B cell (primary cell): ENCODE data around the gene GIMAP1. TPM values are rescaled to one million over a fixed set of nuclear protein-coding genes. Genes with fewer than 3 reads are reported as not detected.

Experiments used
- ATAC-seq: fragments of 200-7000 bp; cut with Tn5 transposase; one replicate; pipeline ENCODE4 v1.10.0; 2021; ENCODE audit warnings: low read depth, mild to moderate bottlenecking, moderate number of reproducible peaks, moderate library complexity
- CTCF ChIA-PET: fragments of 350-600 bp; sonication (Branson Sonifier 250); formaldehyde crosslinking; loops from one replicate; lab custom pipeline; 2021; ENCODE audit warnings: antibody characterized with exemption, inconsistent platforms; lab: Charles Lee
- POLR2A ChIA-PET: fragments of 350-600 bp; sonication (Branson Sonifier 250); formaldehyde crosslinking; loops from one replicate; lab custom pipeline; 2021; ENCODE audit warnings: antibody characterized with exemption; lab: Charles Lee
- DNase-seq: peaks from one replicate; pipeline ENCODE4 v3.0.0; 2013
- H2AFZ ChIP-seq: 2 replicates; pipeline ENCODE4 v1.6.1; 2012; ENCODE audit warnings: mild to moderate bottlenecking, low read depth, low read length; ENCODE audit not compliant: insufficient read depth, poor library complexity, severe bottlenecking
- H3K27ac ChIP-seq, 2 donors: 1 replicate in 1 of 2; 2 replicates in 1 of 2; pipeline ENCODE4 v1.5.1; 2012 to 2013; ENCODE audit warnings: low read length in 2 of 2, mild to moderate bottlenecking in 2 of 2, moderate library complexity in 1 of 2
- H3K27me3 ChIP-seq, 4 experiments: fragments of 200-600 bp in 1 of 4; sonication (generic) in 1 of 4; replicated peaks in 1 of 4; 1 replicate in 2 of 4; 2 replicates in 2 of 4; pipeline versions ENCODE4 v1.6.1 to v1.7.0; 2013 to 2016; ENCODE audit warnings: low read length in 3 of 4, mild to moderate bottlenecking in 2 of 4, mixed read lengths in 1 of 4, moderate library complexity in 1 of 4; ENCODE audit not compliant: insufficient read depth in 4 of 4, control insufficient read depth in 3 of 4; ENCODE audit errors: control extremely low read depth in 1 of 4
- H3K36me3 ChIP-seq, 2 experiments: replicated peaks in 1 of 2; 1 replicate in 1 of 2; 2 replicates in 1 of 2; pipeline versions ENCODE4 v1.6.1 to v1.7.1; 2013; ENCODE audit warnings: low read length in 1 of 2; ENCODE audit not compliant: insufficient read depth in 2 of 2, control insufficient read depth in 1 of 2; ENCODE audit errors: control extremely low read depth in 1 of 2, extremely low read depth in 1 of 2
- H3K4me1 ChIP-seq, 2 donors: fragments of 200-600 bp in 1 of 2; sonication (generic) in 1 of 2; 1 replicate in 1 of 2; 2 replicates in 1 of 2; pipeline versions ENCODE4 v1.5.1 to v1.6.1; 2013 to 2017; ENCODE audit warnings: low read length in 2 of 2; ENCODE audit not compliant: control insufficient read depth in 2 of 2, insufficient read depth in 2 of 2
- H3K4me2 ChIP-seq: replicated peaks from 2 replicates; pipeline ENCODE3; 2012; ENCODE audit warnings: mild to moderate bottlenecking, low read depth, low read length; ENCODE audit not compliant: poor library complexity, severe bottlenecking
- H3K4me3 ChIP-seq, 5 experiments: fragments of 200-600 bp in 1 of 5; sonication (generic) in 1 of 5; 1 replicate in 3 of 5; 2 replicates in 2 of 5; pipeline versions ENCODE4 v1.5.1 to v1.7.0; 2011 to 2016; ENCODE audit warnings: low read length in 4 of 5, mild to moderate bottlenecking in 4 of 5, low read depth in 2 of 5, control low read depth in 1 of 5, moderate library complexity in 1 of 5; ENCODE audit not compliant: insufficient read depth in 1 of 5; ENCODE audit errors: control extremely low read depth in 1 of 5, extremely low read depth in 1 of 5
- H3K79me2 ChIP-seq: fragments of 200-600 bp; sonication (generic); one replicate; pipeline ENCODE4 v1.6.0; 2016; ENCODE audit warnings: low read length; ENCODE audit not compliant: control insufficient read depth, insufficient read depth
- H3K9ac ChIP-seq: fragments of 200-600 bp; sonication (generic); 2 replicates; pipeline ENCODE4 v1.6.1; 2017; ENCODE audit warnings: mild to moderate bottlenecking, low read length, moderate library complexity
- H3K9me3 ChIP-seq, 3 donors: one replicate each; pipeline versions ENCODE4 v1.6.1 to v1.7.1; 2013; ENCODE audit warnings: low read length in 2 of 3; ENCODE audit not compliant: control insufficient read depth in 2 of 3, insufficient read depth in 1 of 3; ENCODE audit errors: control extremely low read depth in 1 of 3
- H4K20me1 ChIP-seq: 2 replicates; pipeline ENCODE4 v1.6.0; 2012; ENCODE audit warnings: mild to moderate bottlenecking, low read length; ENCODE audit not compliant: insufficient read depth, control insufficient read depth, poor library complexity, severe bottlenecking
- H3K27ac Mint-ChIP-seq: one replicate; pipeline ENCODE4 v1.8.0; 2021; ENCODE audit warnings: mixed read lengths
- H3K27me3 Mint-ChIP-seq: one replicate; pipeline ENCODE4 v1.8.0; 2021; ENCODE audit warnings: mixed read lengths
- H3K4me1 Mint-ChIP-seq: one replicate; pipeline ENCODE4 v1.8.0; 2021; ENCODE audit warnings: mixed read lengths
- H3K4me3 Mint-ChIP-seq: one replicate; pipeline ENCODE4 v1.8.0; 2021; ENCODE audit warnings: mixed read lengths
- H3K9me3 Mint-ChIP-seq: one replicate; pipeline ENCODE4 v1.8.0; 2022; ENCODE audit warnings: mixed read lengths; ENCODE audit not compliant: insufficient read depth
- CTCF ChIP-seq: fragments of 200-600 bp; IDR thresholded peaks from one replicate; pipeline ENCODE4 v1.8.0; 2022; ENCODE audit warnings: antibody characterized with exemption, mild to moderate bottlenecking
- EZH2 ChIP-seq: IDR thresholded peaks from 2 replicates; pipeline ENCODE4 v1.6.1; 2012; ENCODE audit warnings: borderline replicate concordance, low read depth, mild to moderate bottlenecking, moderate library complexity, low read length; ENCODE audit not compliant: insufficient read depth, poor library complexity, severe bottlenecking
- WGBS: methylation state at CpG from one replicate; pipeline ENCODE4 v1.1.5; 2013; ENCODE audit warnings: missing lambda C conversion rate; ENCODE audit not compliant: insufficient coverage; 5-methylcytosine and 5-hydroxymethylcytosine counted together
- intact Hi-C: fragments of 100-400 bp; cut with micrococcal nuclease; formaldehyde crosslinking; loops from one replicate; pipeline ENCODE4 v1.10.0; 2022
- polyA plus RNA-seq: library from polyadenylated mRNA; depleted of rRNA; stranded (reverse); fragments of >200 nt; gene quantifications from 2 replicates; pipeline ENCODE4 v1.2.3, GENCODE V29; 2012
- total RNA-seq, 2 donors: library from RNA; stranded (reverse); fragments of 120-200 nt in 1 of 2; gene quantifications; 1 replicate in 1 of 2; 2 replicates in 1 of 2; pipeline versions ENCODE4 v1.2.3 to v1.2.4, GENCODE V29; 2013 to 2022

The GIMAP1 gene
- total and polyA plus RNA-seq, 2 donors (not counting 1 experiment from before 2014, with no cell fraction given) = 0.30 to 0.63 TPM

GRCh38 chr7:150695654-150696053 lies 20.8 kb upstream of the GIMAP1 start:
- Histone ChIP-seq H3K9me3 (peaks cover 11 to 51% (median 14%) of the 10 kb centered on the region in 3 donors), H3K4me2 (no peak overlapping the region), H3K9ac (no peak overlapping the region), H4K20me1 (no peaks in the 10 kb centered on the region), H3K4me1 (no peaks in the 10 kb centered on the region), H3K79me2 (no peaks in the 10 kb centered on the region), H3K4me3 (no peak overlapping the region), H3K27me3 (no peaks in the 10 kb centered on the region), H3K27ac (no peak overlapping the region), H2AFZ (no peak overlapping the region), H3K36me3 (peaks cover 5 to 19% of the 10 kb centered on the region in 2 experiments)
- ATAC-seq = no peak
- H3K4me3 Mint-ChIP-seq = no peak overlapping the region
- TF ChIP-seq EZH2 (no peak), CTCF (no peak)
- WGBS = no CpG with 5 or more reads among the region's 2 CpGs
- intact Hi-C loops = no loop called here
- ChIA-PET CTCF (no interaction called here), POLR2A (no interaction called here)
- no peak overlapping the region for H3K27ac Mint-ChIP-seq
- DNase-seq = no peak
- H3K4me1 Mint-ChIP-seq = no peaks in the 10 kb centered on the region
- H3K9me3 Mint-ChIP-seq = peaks cover 25% of the 10 kb centered on the region
- no peaks in the 10 kb centered on the region for H3K27me3 Mint-ChIP-seq

GRCh38 chr7:150703209-150703608 lies 13.2 kb upstream of the GIMAP1 start:
- DNase-seq (no peak), ATAC-seq (no peak)
- Histone ChIP-seq H3K9ac (no peak overlapping the region), H3K4me1 (no peaks in the 10 kb centered on the region), H3K27me3 (no peaks in the 10 kb centered on the region), H3K9me3 (peaks cover 6 to 45% (median 18%) of the 10 kb centered on the region in 3 donors), H3K4me3 (no peak overlapping the region), H3K79me2 (no peaks in the 10 kb centered on the region), H3K36me3 (no peaks in the 10 kb centered on the region), H3K27ac (no peak overlapping the region), H4K20me1 (no peaks in the 10 kb centered on the region), H3K4me2 (no peak overlapping the region), H2AFZ (no peak overlapping the region)
- ChIA-PET POLR2A (no interaction called here), CTCF (no interaction called here)
- no peak for TF ChIP-seq CTCF
- TF ChIP-seq EZH2 = no peak
- H3K9me3 Mint-ChIP-seq = peaks cover 36% of the 10 kb centered on the region
- no peaks in the 10 kb centered on the region for H3K27me3 Mint-ChIP-seq
- no CpG with 5 or more reads among the region's 1 CpG for WGBS
- H3K27ac Mint-ChIP-seq = no peak overlapping the region
- H3K4me1 Mint-ChIP-seq = no peaks in the 10 kb centered on the region
- no peak overlapping the region for H3K4me3 Mint-ChIP-seq
- intact Hi-C loops = no loop called here
